Omental fat pad (tissue), 4 donors: ENCODE results near the gene UNC5A. TPM values are rescaled to one million over a fixed set of nuclear protein-coding genes. Genes with fewer than 3 reads are reported as not detected.

Experiments used
- ATAC-seq: fragments of 150-250 bp; one replicate; pipeline ENCODE4 v1.9.1; 2016; ENCODE audit warnings: mild to moderate bottlenecking, moderate library complexity; ENCODE audit not compliant: low FRiP score
- DNase-seq: peaks from one replicate; pipeline ENCODE4 v3.0.0-alpha.2; 2019; ENCODE audit warnings: low spot score
- total RNA-seq, 4 donors: library from RNA; depleted of rRNA; stranded (reverse); fragments of >200 nt; gene quantifications; one replicate each; pipeline ENCODE4 v1.1.0, GENCODE V29; 2016
- TF ChIP-seq, protein P1 (sequence below), 3 donors: fragments of 450-650 bp; IDR thresholded peaks; one replicate each; pipeline ENCODE4 v1.5.1; 2016 to 2017; ENCODE audit warnings: antibody characterized with exemption in 3 of 3, mild to moderate bottlenecking in 3 of 3, moderate library complexity in 2 of 3

Gene UNC5A
- total RNA-seq, 4 donors from 2014 or later = 0.12 to 0.75 (median 0.28) TPM; not detected in 1

- no peak for DNase-seq
- TF ChIP-seq, protein P1, sequence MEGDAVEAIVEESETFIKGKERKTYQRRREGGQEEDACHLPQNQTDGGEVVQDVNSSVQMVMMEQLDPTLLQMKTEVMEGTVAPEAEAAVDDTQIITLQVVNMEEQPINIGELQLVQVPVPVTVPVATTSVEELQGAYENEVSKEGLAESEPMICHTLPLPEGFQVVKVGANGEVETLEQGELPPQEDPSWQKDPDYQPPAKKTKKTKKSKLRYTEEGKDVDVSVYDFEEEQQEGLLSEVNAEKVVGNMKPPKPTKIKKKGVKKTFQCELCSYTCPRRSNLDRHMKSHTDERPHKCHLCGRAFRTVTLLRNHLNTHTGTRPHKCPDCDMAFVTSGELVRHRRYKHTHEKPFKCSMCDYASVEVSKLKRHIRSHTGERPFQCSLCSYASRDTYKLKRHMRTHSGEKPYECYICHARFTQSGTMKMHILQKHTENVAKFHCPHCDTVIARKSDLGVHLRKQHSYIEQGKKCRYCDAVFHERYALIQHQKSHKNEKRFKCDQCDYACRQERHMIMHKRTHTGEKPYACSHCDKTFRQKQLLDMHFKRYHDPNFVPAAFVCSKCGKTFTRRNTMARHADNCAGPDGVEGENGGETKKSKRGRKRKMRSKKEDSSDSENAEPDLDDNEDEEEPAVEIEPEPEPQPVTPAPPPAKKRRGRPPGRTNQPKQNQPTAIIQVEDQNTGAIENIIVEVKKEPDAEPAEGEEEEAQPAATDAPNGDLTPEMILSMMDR (IDR thresholded peaks at IDR 0.05) = no peak
- ATAC-seq = no peak
Observed at GRCh38 chr5:176878906-176879662, 68.7 kb downstream of the UNC5A start.

- TF ChIP-seq, protein P1 (IDR thresholded peaks at IDR 0.05) = no peak
- DNase-seq (no peak), ATAC-seq (no peak)
Observed at GRCh38 chr5:176879663-176880361, 69.5 kb downstream of the UNC5A start.

DNA sequence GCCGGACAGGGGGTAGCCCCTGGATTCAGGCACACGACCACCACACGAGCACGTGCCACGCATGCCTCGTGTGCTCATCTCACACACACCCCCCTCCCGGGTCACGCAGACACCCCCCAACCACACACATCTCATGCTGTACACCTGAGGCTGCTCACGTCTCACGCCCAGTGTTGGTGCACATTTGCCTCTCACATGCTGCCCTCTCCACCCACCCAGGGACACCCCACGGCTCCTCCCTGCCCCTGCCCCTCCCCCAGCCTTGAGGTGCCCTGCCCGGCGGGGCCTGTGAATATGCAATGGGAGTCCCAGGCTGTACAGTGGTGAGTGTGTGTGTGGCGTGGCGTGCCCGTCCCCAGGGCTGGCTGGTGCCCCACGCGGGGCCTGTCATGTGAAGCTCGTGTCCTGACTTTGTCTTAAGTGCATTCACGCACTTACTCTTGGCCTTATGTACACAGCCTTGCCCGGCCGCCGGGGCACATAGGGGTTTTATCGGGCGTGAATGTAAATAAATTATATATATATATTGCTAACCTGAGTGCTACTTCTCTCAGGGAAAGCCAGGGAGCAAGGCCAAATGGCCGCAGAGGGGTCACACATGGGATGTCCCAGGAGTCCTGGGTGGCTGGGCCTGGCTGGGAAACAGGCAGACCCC, 70.1 kb downstream of the UNC5A start:
- TF ChIP-seq, protein P1 (IDR thresholded peaks at IDR 0.05) = no peak
- no peak for ATAC-seq
- DNase-seq = no peak

DNA sequence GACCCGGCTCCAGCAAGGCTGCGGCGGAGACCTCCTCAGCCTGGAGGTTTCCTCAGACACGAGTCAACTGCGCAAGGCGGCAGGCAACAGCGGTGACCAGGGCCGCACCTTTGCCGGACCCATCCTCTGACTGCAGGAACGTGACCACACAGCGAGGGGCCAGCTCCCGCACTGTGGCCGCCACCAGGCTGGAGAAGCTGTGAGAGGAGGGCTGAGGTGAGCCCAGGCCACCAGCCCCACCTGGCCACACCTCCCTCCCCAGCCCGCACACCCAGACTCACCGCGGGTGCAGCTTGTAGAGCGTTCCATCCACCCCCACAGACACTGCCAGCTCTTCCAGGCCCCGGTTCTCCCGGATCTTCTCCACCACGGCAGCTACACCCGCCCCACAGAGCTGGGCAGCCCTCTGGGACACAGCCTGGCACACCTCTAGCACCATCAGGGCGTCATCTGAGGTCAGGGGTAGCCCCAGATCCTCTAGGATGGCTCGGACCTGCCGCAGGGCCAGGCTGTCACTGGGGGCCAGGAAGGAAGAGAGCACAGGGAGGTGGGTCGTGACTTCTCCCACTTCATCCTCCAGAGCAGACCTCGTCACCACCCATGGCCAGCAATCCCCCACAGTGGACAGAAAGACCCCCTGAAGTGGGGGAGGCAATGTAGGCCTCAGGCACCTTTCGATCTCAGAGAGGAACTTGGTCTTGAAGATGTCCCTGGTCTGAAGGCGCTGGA, 70.8 kb downstream of the UNC5A start:
- DNase-seq (no peak), ATAC-seq (no peak)
- TF ChIP-seq, protein P1 (IDR thresholded peaks at IDR 0.05) = no peak

GRCh38 chr5:176881816-176882566, 71.6 kb downstream of the UNC5A start:
- DNase-seq (no peak), ATAC-seq (no peak)
- TF ChIP-seq, protein P1 (IDR thresholded peaks at IDR 0.05) = no peak

DNA sequence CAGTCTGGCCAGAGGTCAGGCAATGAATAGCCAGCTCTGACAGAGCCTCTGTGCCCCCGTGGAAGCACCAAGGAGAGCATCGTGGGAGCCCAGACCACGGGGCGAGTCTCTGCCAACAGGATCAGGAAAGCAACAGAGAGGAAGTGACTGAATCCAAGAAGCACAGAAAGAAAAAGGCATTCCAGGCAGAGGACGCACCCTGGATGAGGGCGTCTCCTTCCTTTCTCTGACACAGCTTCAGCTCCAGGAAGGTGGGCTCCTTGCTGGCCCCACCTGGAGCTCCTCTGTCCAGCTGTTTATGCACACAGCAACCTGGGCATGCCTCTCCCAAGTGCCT, 72.2 kb downstream of the UNC5A start:
- ATAC-seq = no peak
- TF ChIP-seq, protein P1 (IDR thresholded peaks at IDR 0.05) = no peak
- DNase-seq = no peak
